Peyer's patch (tissue), 4 donors: Measurements from ENCODE around the gene TIMP1.

Experiments used
- CTCF ChIP-seq, 6 experiments: fragments of 450-650 bp in 4 of 6; fragments of 200-600 bp in 2 of 6; sonication (generic) in 1 of 6; IDR thresholded peaks; one replicate each; pipeline ENCODE4 v1.5.1; 2017 to 2019; ENCODE audit warnings: antibody characterized with exemption in 6 of 6, mild to moderate bottlenecking in 3 of 6, moderate library complexity in 1 of 6
- POLR2A ChIP-seq, 2 donors: fragments of 450-650 bp; IDR thresholded peaks; one replicate each; pipeline ENCODE4 v1.5.1; 2017; ENCODE audit warnings: antibody characterized with exemption in 2 of 2, mild to moderate bottlenecking in 2 of 2, moderate library complexity in 2 of 2

DNA sequence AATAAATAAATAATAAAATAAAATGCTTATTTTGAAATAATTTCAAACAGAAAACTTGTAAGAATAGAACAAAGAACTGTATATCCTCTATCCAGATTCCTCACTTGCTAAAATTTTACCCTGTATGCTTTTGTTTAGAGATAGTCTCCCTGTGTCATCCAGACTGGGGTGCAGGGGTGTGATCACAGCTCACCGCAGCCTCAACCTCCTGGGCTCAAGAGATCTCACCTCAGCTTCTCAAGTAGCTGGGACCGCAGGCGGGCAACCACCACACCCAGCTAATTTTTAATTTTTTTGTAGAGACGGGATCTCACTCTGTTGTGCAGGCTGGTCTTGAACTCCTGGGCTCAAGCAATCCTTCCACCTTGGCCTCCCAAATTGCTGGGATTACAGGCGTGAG, 38.7 kb upstream of the TIMP1 start:
- TF ChIP-seq CTCF (IDR thresholded peaks at IDR 0.05) (no peak), POLR2A (IDR thresholded peaks at IDR 0.05) (no peak)
